ENCODE results near the gene PDLIM5.

DNA sequence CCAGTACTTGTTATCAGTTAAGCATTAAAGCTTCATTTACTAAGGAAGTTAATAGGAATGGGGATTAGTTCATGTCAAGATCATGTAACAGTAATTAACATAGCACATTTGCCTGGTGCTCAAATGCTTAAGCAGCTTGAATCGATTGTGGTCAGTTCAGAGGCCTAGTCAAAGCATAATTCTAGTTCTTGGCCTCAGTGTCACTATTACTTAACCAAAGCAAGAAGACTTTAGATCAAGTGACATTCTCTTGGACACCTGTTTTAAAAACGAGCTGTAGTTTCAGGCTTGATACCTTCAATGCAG lies 190.8 kb downstream of the PDLIM5 start:
- no peak for TF ChIP-seq TAF1 (IDR thresholded peaks at IDR 0.05; ENCODE audit: low read depth, low read length)
- no peak for TF ChIP-seq POLR2A (IDR thresholded peaks at IDR 0.05; ENCODE audit: control extremely low read depth in 1 of 2, low read depth in 2 of 2, low read length in 2 of 2)
- TF ChIP-seq, protein P1, sequence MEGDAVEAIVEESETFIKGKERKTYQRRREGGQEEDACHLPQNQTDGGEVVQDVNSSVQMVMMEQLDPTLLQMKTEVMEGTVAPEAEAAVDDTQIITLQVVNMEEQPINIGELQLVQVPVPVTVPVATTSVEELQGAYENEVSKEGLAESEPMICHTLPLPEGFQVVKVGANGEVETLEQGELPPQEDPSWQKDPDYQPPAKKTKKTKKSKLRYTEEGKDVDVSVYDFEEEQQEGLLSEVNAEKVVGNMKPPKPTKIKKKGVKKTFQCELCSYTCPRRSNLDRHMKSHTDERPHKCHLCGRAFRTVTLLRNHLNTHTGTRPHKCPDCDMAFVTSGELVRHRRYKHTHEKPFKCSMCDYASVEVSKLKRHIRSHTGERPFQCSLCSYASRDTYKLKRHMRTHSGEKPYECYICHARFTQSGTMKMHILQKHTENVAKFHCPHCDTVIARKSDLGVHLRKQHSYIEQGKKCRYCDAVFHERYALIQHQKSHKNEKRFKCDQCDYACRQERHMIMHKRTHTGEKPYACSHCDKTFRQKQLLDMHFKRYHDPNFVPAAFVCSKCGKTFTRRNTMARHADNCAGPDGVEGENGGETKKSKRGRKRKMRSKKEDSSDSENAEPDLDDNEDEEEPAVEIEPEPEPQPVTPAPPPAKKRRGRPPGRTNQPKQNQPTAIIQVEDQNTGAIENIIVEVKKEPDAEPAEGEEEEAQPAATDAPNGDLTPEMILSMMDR (IDR thresholded peaks at IDR 0.05; ENCODE audit: control extremely low read depth in 1 of 3, insufficient read depth in 1 of 3, low read depth in 1 of 3, low read length in 3 of 3), result no peak
- TF ChIP-seq TCF12 (IDR thresholded peaks at IDR 0.05; ENCODE audit: low read depth, low read length), result no peak
- TF ChIP-seq JUN (IDR thresholded peaks at IDR 0.05; ENCODE audit: low read depth, low read length), result no peak

Data from H1 (cell line).